Measurements from ENCODE around the gene GUSB.
A peak's percentile ranks its signal among the peaks of the same experiment; 100 is the strongest.
"Not testable (repeated sequence)": the region's sequence is repeated elsewhere in the genome, so short reads cannot be mapped to it uniquely, and the experiment has no call there.

Gene GUSB

GRCh38 chr7:65981965-65982792 lies at the start of gene GUSB:
TSS of gene GUSB (minus strand) at chr7:65982213. CDS start at chr7:65982183, 30 bp downstream.
- DNase-seq, result peak; percentile 27

- not testable (repeated sequence) for DNase-seq
Observed at GRCh38 chr7:66028342-66028741, 46.3 kb upstream of the GUSB start.

- DNase-seq, result no peak
Observed at GRCh38 chr7:66016131-66016461, 34.1 kb upstream of the GUSB start.

- no peak for DNase-seq
Observed at GRCh38 chr7:66015440-66016130, 33.6 kb upstream of the GUSB start.

- no peak for DNase-seq
Observed at GRCh38 chr7:66013938-66014337, 31.9 kb upstream of the GUSB start.

DNA sequence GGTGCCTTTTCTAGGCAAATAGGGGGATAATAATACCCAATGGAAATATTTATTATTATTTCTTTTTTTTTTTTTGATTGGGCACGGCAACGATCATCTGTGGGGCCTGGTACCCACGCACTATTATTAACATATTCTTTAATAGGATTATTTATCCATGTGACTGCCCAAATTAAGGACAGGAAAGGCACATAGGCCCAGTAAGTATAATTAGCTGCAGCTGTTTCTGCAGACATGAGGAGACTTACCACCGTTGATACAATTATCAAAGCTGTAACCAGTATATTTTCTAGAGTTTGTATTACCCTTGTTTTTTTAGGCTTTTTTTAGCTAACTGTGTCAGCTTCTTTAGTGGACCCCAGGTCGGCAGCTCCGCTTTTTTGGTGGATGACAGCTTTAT lies 25.2 kb upstream of the GUSB start:
- peak; percentile 35 for DNase-seq

- DNase-seq, result not testable (repeated sequence)
Observed at GRCh38 chr7:66005115-66005671, 23.2 kb upstream of the GUSB start.

GRCh38 chr7:66000823-66001417 lies 18.9 kb upstream of the GUSB start:
- DNase-seq, result not testable (repeated sequence)

- DNase-seq, result not testable (repeated sequence)
Observed at GRCh38 chr7:65994984-65995383, 13.0 kb upstream of the GUSB start.

DNA sequence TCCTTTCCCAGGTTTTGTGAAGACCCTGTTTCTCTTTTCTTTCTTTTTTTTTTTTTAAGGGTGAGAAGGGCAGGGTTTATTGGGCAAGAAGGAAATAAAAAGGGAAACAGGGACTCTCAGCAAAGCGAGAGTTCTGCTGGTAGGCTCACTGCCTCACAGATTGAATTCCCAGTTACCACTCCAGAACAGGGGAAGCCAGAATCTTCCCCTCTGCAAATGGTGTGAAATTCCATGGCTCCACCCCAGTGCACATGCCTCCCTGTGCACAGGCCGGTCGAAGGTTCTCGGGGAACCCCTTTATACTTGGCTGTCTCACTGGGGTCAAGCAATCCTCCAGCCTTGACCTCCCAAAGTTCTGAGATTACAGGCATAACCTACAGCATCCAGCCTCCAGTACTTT lies 10.5 kb upstream of the GUSB start:
- no peak for DNase-seq

GRCh38 chr7:65991829-65992228 lies 9.8 kb upstream of the GUSB start:
- DNase-seq, result not testable (repeated sequence)

GRCh38 chr7:65989694-65990080 lies 7.7 kb upstream of the GUSB start:
- no peak for DNase-seq

- not testable (repeated sequence) for DNase-seq
Observed at GRCh38 chr7:65988503-65988902, 6.5 kb upstream of the GUSB start.

DNA sequence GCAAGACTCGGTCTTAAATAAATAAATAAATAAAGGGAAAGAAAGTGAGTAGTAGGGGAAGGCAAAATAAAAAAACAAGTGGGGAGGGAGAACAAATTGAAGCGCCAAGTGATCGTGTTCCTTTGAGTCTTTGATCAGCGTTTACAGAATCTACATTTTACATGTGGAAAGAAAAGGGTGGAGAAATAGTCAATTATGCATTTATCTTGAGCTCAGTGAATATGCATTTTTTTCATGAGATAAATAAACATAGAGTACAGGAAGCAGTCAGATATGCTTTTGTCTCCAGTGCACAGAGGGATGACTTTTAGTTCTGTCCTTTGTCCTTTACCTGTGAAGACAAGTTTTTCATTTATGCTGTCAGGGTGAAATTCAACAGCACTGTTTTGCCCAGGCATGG lies 6.1 kb upstream of the GUSB start:
- no peak for DNase-seq

GRCh38 chr7:65983965-65984658 lies 2.1 kb upstream of the GUSB start:
- no peak for DNase-seq

DNA sequence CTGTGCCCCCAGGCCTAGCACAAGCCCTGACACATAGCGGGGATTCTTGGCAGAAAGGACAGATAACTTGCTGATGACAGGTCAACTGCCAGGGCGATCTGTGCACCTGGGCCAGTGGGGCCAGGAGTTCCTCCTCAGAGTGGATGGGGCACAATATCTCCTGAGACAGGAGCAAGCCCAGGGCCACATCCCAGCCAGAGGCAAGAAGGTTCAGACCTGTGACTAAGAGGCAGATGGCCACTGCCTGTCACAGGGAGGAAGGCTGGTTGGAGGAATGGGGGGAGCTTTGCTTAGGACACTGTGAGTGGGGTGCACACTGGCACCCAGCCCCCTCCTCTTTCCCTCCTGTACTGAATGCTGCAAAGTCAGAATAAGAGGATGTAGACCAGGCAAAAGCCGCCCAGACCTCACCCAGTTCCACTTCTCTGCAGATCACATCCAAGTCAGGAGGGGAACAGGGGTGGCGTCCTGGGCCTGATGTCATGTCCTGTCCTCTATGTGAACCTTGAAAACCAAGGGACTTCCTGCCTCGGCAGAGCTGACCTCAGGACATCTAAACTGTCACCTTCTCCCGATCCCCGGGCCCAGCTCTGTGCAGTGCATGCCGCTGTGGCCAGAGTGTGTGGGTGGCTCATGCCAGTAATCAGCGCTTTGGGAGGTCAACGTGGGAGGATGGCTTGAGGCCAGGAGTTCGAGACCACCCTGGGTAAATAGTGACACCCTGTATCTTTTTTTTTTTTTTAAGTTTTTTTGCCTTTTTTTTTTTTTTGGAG lies 1.3 kb downstream of the GUSB start:
- DNase-seq, result no peak

DNA sequence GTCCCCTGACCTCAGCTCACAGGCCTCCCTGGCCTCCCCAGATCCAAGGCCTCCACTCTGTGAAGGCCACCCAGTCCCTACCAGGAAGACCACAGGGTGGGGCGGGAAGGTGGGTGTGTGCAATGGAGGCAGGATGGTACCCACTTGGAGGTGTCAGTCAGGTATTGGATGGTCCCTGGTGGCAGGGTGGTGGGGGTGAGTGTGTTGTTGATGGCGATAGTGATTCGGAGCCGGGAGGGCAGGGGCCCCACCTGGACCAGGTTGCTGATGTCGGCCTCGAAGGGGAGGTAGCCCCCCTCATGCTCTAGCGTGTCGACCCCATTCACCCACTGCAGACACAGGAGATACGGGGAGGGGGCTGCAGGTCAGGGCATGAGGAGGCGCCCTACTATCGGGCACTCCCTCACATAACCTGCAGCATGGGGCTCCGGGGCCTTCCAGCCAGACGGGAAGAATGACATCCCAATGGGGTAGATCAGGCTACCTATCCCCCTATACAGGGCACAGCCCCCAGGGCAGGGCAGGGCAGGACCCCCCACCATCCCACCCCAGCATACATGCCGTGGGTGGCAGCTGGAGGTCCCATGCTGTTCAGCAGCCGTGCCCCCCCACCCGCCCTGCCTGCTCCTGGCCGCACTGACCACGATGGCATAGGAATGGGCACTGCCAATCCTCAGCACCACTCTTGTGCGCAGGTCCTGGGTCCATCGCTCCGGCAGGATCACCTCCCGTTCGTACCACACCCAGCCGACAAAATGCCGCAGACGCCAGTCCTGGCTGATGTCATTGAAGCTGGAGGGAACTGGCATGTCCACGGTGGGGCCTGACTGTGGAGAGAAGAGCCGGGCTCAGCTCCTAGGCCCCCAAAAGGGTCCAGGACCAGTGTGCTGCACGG lies 2.2 kb downstream of the GUSB start:
- DNase-seq, result no peak

DNA sequence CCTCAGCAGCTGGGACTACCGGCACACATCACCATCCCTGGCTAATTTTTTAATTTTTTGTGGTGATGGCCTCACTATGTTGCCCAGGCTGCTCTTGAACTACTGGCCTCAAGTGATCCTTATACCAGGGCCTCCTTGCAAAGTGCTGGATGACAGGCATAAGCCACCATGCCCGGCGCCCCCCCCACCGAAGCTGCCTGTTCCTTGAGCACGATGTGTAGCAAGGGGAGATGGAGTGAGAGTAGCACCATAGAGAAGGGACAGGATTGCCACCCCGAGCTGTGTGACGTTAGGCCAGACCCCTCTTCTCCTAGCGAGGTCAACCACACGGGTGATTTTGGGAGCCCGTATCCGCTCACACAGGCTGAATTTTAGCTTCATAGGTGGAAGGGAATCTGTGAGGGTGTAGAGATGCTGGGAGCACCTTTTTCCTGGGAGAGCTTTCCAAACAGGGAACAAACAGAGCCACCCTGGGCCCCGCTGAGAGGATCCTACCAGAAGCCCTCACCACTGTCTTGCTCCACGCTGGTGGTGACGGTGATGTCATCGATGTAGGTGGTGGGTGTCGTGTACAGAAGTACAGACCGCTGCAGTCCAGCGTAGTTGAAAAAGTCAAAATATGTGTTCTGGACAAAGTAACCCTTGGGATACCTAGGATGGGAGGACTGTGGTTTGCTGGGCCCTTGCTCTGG lies 3.0 kb downstream of the GUSB start:
- no peak for DNase-seq

GRCh38 chr7:65976659-65977196 lies 5.3 kb downstream of the GUSB start:
- DNase-seq, result no peak

DNA sequence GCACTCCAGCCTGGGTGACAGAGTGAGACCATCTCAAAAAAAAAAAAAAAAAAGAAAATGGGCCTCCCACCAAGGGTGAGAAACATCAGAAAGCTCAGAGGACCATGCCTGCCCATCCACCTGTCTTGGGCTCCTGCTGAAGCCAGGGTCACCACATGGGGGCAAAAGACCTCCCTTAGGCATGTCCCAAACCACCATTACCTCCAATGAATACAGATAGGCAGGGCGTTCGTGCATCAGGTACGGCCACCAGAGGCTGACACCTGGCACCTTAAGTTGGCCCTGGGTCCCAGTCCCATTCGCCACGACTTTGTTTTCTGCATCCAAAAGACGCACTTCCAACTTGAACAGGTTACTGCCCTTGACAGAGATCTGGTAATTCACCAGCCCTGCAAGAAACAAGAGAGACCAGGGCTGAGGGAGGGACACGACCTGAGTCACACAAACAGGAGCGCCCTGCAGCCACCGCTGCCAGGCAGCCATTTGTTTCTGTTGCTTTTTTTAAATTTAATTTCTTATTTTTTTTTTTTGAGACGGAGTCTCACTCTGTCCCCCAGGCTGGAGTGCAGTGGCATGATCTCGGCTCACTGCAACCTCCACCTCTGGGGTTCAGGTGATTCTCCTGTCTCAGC lies 6.1 kb downstream of the GUSB start:
- DNase-seq, result no peak

All from NCI-H524 treated with DMSO at 0.1 percent for 48 hours (cell line).